Mesenchymal stem cell (in vitro differentiated cells and primary cell): ENCODE data around the gene PLXND1.

ENCODE experiments used
- DNase-seq: peaks from one replicate; pipeline ENCODE4 v3.0.0-alpha.2; 2013
- H2AFZ ChIP-seq: one replicate; pipeline ENCODE4 v1.6.1; 2013; ENCODE audit warnings: low read depth, mild to moderate bottlenecking, control low read depth, inconsistent platforms, low read length, moderate library complexity
- H2AK5ac ChIP-seq: 2 replicates; pipeline ENCODE4 v1.6.1; 2013; ENCODE audit warnings: low read length, moderate library complexity, mild to moderate bottlenecking, inconsistent platforms; ENCODE audit not compliant: severe bottlenecking
- H2BK120ac ChIP-seq: one replicate; pipeline ENCODE4 v1.6.1; 2013; ENCODE audit warnings: low read depth, mild to moderate bottlenecking, inconsistent platforms, low read length, moderate library complexity
- H2BK12ac ChIP-seq, 2 experiments: one replicate each; pipeline ENCODE4 v1.6.1; 2013; ENCODE audit warnings: inconsistent platforms in 2 of 2, low read length in 2 of 2, mild to moderate bottlenecking in 2 of 2, moderate library complexity in 2 of 2, control low read depth in 1 of 2
- H2BK15ac ChIP-seq: one replicate; pipeline ENCODE4 v1.6.1; 2013; ENCODE audit warnings: mild to moderate bottlenecking, low read depth, inconsistent platforms; ENCODE audit not compliant: poor library complexity, severe bottlenecking
- H2BK5ac ChIP-seq: 2 replicates; pipeline ENCODE4 v1.6.1; 2013; ENCODE audit warnings: low read depth, mild to moderate bottlenecking, low read length, control low read depth, inconsistent platforms; ENCODE audit not compliant: poor library complexity, severe bottlenecking
- H3K14ac ChIP-seq, 2 experiments: one replicate each; pipeline ENCODE4 v1.6.1; 2013; ENCODE audit warnings: inconsistent platforms in 2 of 2, low read length in 2 of 2, control low read depth in 1 of 2, mild to moderate bottlenecking in 1 of 2, moderate library complexity in 1 of 2
- H3K18ac ChIP-seq, 2 experiments: one replicate each; pipeline ENCODE4 v1.6.1; 2013; ENCODE audit warnings: inconsistent platforms in 2 of 2, low read length in 2 of 2, control low read depth in 1 of 2, low read depth in 1 of 2, mild to moderate bottlenecking in 1 of 2
- H3K23ac ChIP-seq, 2 experiments: one replicate each; pipeline ENCODE4 v1.6.1; 2013; ENCODE audit warnings: inconsistent platforms in 2 of 2, low read length in 2 of 2, mild to moderate bottlenecking in 2 of 2, moderate library complexity in 2 of 2, control low read depth in 1 of 2
- H3K27ac ChIP-seq: 2 replicates; pipeline ENCODE4 v1.5.1; 2013; ENCODE audit warnings: mild to moderate bottlenecking, moderate library complexity, low read length, control low read depth, inconsistent platforms; ENCODE audit not compliant: poor library complexity, severe bottlenecking
- H3K27me3 ChIP-seq, 2 experiments: 2 replicates each; pipeline versions ENCODE4 v1.6.1 to v1.7.0; 2013; ENCODE audit warnings: low read length in 2 of 2, mild to moderate bottlenecking in 2 of 2, moderate library complexity in 2 of 2, control low read depth in 1 of 2, inconsistent platforms in 1 of 2; ENCODE audit not compliant: control insufficient read depth in 1 of 2, insufficient read depth in 1 of 2
- H3K36me3 ChIP-seq, 2 experiments: 2 replicates each; pipeline versions ENCODE4 v1.6.1 to v1.7.0; 2013; ENCODE audit warnings: low read length in 2 of 2, control low read depth in 1 of 2, inconsistent platforms in 1 of 2, low read depth in 1 of 2, mild to moderate bottlenecking in 1 of 2; ENCODE audit not compliant: insufficient read depth in 2 of 2, control insufficient read depth in 1 of 2
- H3K4ac ChIP-seq, 2 experiments: one replicate each; pipeline ENCODE4 v1.6.1; 2013; ENCODE audit warnings: inconsistent platforms in 2 of 2, low read length in 2 of 2, mild to moderate bottlenecking in 2 of 2, moderate library complexity in 2 of 2, control low read depth in 1 of 2, low read depth in 1 of 2
- H3K4me1 ChIP-seq: 2 replicates; pipeline ENCODE4 v1.6.1; 2013; ENCODE audit warnings: low read depth, low read length, control low read depth; ENCODE audit not compliant: control insufficient read depth, insufficient read depth
- H3K4me2 ChIP-seq: 2 replicates; pipeline ENCODE4 v1.6.1; 2013; ENCODE audit warnings: low read length, mild to moderate bottlenecking, inconsistent platforms; ENCODE audit not compliant: poor library complexity, severe bottlenecking
- H3K4me3 ChIP-seq, 2 experiments: 2 replicates each; pipeline versions ENCODE4 v1.5.1 to v1.7.0; 2013; ENCODE audit warnings: low read length in 2 of 2, mild to moderate bottlenecking in 2 of 2, control low read depth in 1 of 2, low read depth in 1 of 2; ENCODE audit not compliant: insufficient read depth in 1 of 2
- H3K79me1 ChIP-seq: replicated peaks from 2 replicates; pipeline ENCODE4 v1.6.1; 2013; ENCODE audit warnings: mild to moderate bottlenecking, control low read depth, low read length, inconsistent platforms; ENCODE audit not compliant: poor library complexity, severe bottlenecking
- H3K9ac ChIP-seq: 2 replicates; pipeline ENCODE4 v1.7.0; 2013; ENCODE audit warnings: mild to moderate bottlenecking, low read length, moderate library complexity
- H3K9me3 ChIP-seq: 2 replicates; pipeline ENCODE4 v1.7.0; 2013; ENCODE audit warnings: mild to moderate bottlenecking, low read length; ENCODE audit not compliant: control insufficient read depth
- H4K8ac ChIP-seq: one replicate; pipeline ENCODE4 v1.6.1; 2013; ENCODE audit warnings: inconsistent platforms, mild to moderate bottlenecking, low read length, moderate library complexity
- H4K91ac ChIP-seq: one replicate; pipeline ENCODE4 v1.6.1; 2013; ENCODE audit warnings: mild to moderate bottlenecking, low read length, inconsistent platforms
- WGBS: methylation state at CpG from one replicate; pipeline ENCODE4 v1.1.7; 2013; ENCODE audit warnings: mixed read lengths; 5-methylcytosine and 5-hydroxymethylcytosine counted together

Gene PLXND1

DNA sequence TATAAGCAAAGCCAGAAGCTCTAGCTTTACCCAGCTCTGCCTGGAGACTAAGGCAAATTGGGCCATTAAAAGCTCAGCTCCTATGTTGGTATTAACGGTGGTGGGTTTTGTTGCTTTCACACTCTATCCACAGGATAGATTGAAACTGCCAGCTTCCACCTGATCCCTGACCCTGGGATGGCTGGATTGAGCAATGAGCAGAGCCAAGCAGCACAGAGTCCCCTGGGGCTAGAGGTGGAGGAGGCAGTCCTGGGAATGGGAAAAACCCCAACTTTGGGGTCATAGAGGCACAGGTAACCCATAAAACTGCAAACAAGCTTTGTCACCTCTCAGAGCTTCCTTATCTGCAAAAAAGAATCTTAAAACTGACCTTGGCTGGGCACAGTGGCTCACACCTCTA, 71.4 kb downstream of the PLXND1 start:
- Histone ChIP-seq H4K8ac (no peak overlapping the region), H2BK15ac (no peak overlapping the region), H3K4ac (no peak overlapping the region), H3K14ac (no peak overlapping the region), H3K9me3 (no peaks in the 10 kb centered on the region), H3K9ac (no peak overlapping the region), H3K27ac (no peak overlapping the region), H2AFZ (no peak overlapping the region), H2AK5ac (no peak overlapping the region), H2BK120ac (no peak overlapping the region), H3K4me1 (peaks cover 25% of the 10 kb centered on the region), H2BK12ac (no peak overlapping the region), H3K4me3 (no peak overlapping the region), H3K23ac (no peak overlapping the region), H2BK5ac (no peak overlapping the region), H3K4me2 (no peak overlapping the region), H3K18ac (no peak overlapping the region), H4K91ac (no peak overlapping the region), H3K36me3 (no peaks in the 10 kb centered on the region), H3K27me3 (no peaks in the 10 kb centered on the region), H3K79me1 (no peaks in the 10 kb centered on the region)
- 100% methylated on average over 1 of the region's 1 CpG for whole genome bisulfite sequencing
- no peak for DNase-seq

DNA sequence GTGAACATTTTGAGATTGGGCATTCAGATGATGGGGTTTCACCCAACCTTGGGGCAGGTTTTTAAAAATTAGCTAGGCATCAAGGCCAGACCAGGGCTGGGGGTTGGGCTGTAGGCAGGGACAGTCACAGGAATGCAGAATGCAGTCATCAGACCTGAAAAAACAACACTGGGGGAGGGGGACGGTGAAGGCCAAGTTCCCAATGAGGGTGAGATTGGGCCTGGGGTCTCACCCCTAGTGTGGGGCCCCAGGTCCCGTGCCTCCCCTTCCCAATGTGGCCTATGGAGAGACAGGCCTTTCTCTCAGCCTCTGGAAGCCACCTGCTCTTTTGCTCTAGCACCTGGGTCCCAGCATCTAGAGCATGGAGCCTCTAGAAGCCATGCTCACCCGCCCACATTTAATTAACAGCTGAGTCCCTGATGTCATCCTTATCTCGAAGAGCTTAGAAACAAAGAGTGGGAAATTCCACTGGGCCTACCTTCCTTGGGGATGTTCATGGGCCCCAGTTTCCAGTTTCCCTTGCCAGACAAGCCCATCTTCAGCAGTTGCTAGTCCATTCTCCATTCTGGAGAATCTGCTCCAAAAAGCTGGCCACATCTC, 71.9 kb downstream of the PLXND1 start:
- Histone ChIP-seq H3K9me3 (no peaks in the 10 kb centered on the region), H2BK15ac (no peak overlapping the region), H3K18ac (no peak overlapping the region), H4K8ac (no peak overlapping the region), H3K36me3 (no peaks in the 10 kb centered on the region), H3K4me2 (peak overlapping the region; percentile 31), H2BK12ac (no peak overlapping the region), H4K91ac (no peak overlapping the region), H2AK5ac (peak overlapping the region; percentile 33), H3K14ac (no peak overlapping the region), H2AFZ (no peak overlapping the region), H2BK120ac (no peak overlapping the region), H3K4me3 (no peak overlapping the region), H3K4ac (no peak overlapping the region), H3K9ac (no peak overlapping the region), H3K23ac (no peak overlapping the region), H2BK5ac (no peak overlapping the region), H3K4me1 (peaks cover 26% of the 10 kb centered on the region), H3K27ac (no peak overlapping the region), H3K27me3 (no peaks in the 10 kb centered on the region), H3K79me1 (no peaks in the 10 kb centered on the region)
- 83% methylated on average over 4 of the region's 4 CpGs for WGBS
- DNase-seq: no peak

DNA sequence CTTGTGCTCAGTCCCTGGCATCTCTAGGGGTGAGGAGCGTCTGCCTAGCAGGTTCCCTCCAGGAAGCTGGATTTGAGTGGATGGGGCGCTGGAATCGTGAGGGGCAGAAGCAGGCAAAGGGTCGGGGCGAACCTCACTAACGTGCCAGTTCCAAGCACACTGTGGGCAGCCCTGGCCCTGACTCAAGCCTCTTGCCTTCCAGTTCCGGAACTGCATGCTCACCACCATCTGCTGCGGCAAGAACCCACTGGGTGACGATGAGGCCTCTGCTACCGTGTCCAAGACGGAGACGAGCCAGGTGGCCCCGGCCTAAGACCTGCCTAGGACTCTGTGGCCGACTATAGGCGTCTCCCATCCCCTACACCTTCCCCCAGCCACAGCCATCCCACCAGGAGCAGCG, 73.1 kb downstream of the PLXND1 start:
- Histone ChIP-seq H2BK5ac (no peak overlapping the region), H3K4me1 (peaks cover 32% of the 10 kb centered on the region), H3K9ac (no peak overlapping the region), H3K4ac (no peak overlapping the region), H3K27me3 (no peaks in the 10 kb centered on the region), H3K9me3 (no peaks in the 10 kb centered on the region), H2BK12ac (no peak overlapping the region), H3K4me3 (no peak overlapping the region), H3K23ac (no peak overlapping the region), H3K79me1 (no peaks in the 10 kb centered on the region), H2BK15ac (no peak overlapping the region), H3K4me2 (no peak overlapping the region), H4K91ac (no peak overlapping the region), H4K8ac (no peak overlapping the region), H3K18ac (no peak overlapping the region), H2BK120ac (no peak overlapping the region), H3K36me3 (no peaks in the 10 kb centered on the region), H2AK5ac (no peak overlapping the region), H3K14ac (no peak overlapping the region), H3K27ac (no peak overlapping the region), H2AFZ (no peak overlapping the region)
- 96% methylated on average over 14 of the region's 16 CpGs for WGBS
- DNase-seq: no peak

DNA sequence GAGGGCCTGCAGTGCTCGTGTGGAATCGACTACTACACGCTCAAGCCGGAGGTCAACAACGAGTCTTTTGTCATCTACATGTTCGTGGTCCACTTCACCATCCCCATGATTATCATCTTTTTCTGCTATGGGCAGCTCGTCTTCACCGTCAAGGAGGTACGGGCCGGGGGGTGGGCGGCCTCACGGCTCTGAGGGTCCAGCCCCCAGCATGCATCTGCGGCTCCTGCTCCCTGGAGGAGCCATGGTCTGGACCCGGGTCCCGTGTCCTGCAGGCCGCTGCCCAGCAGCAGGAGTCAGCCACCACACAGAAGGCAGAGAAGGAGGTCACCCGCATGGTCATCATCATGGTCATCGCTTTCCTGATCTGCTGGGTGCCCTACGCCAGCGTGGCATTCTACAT, 74.2 kb downstream of the PLXND1 start:
- Histone ChIP-seq H3K4me1 (peaks cover 32% of the 10 kb centered on the region), H3K27ac (no peak overlapping the region), H2BK120ac (no peak overlapping the region), H3K4me3 (no peak overlapping the region), H3K23ac (no peak overlapping the region), H2BK12ac (no peak overlapping the region), H3K79me1 (no peaks in the 10 kb centered on the region), H2AK5ac (peak overlapping the region; percentile 61), H2AFZ (no peak overlapping the region), H2BK15ac (no peak overlapping the region), H3K27me3 (no peaks in the 10 kb centered on the region), H3K4ac (no peak overlapping the region), H2BK5ac (no peak overlapping the region), H3K9me3 (no peaks in the 10 kb centered on the region), H3K14ac (no peak overlapping the region), H3K4me2 (no peak overlapping the region), H4K91ac (no peak overlapping the region), H3K18ac (peak overlapping the region in 1 of 2 experiments; percentile 30), H3K36me3 (no peaks in the 10 kb centered on the region), H4K8ac (no peak overlapping the region), H3K9ac (no peak overlapping the region)
- no peak for DNase-seq
- 94% methylated on average over 20 of the region's 20 CpGs for WGBS
